Left kidney (tissue), 2 donors: ENCODE results near the gene XRCC5. TPM values are rescaled to one million over a fixed set of nuclear protein-coding genes. Genes with fewer than 3 reads are reported as not detected.

Source experiments
- DNase-seq: peaks from one replicate; pipeline ENCODE4 v3.0.0-alpha.2; 2013
- polyA plus RNA-seq: library from polyadenylated mRNA; unstranded; fragments of 120-200 nt; gene quantifications from one replicate; pipeline ENCODE4 v1.2.1, GENCODE V29; 2013; ENCODE audit not compliant: insufficient read length

XRCC5 gene
- polyA plus RNA-seq, 1 donor = 368 TPM

GRCh38 chr2:216224388-216224787 is 115.2 kb downstream of the XRCC5 start:
- DNase-seq = no peak

- DNase-seq = no peak
Measured at GRCh38 chr2:216229277-216229914, 120.2 kb downstream of the XRCC5 start.

- no peak for DNase-seq
Measured at GRCh38 chr2:216231867-216232266, 122.7 kb downstream of the XRCC5 start.

GRCh38 chr2:216232721-216233120 is 123.6 kb downstream of the XRCC5 start:
- no peak for DNase-seq

GRCh38 chr2:216233281-216233995 is 124.3 kb downstream of the XRCC5 start:
- no peak for DNase-seq

GRCh38 chr2:216234106-216234505 is 125.0 kb downstream of the XRCC5 start:
- no peak for DNase-seq

- DNase-seq = no peak
Measured at GRCh38 chr2:216235462-216235861, 126.3 kb downstream of the XRCC5 start.

- DNase-seq = no peak
Measured at GRCh38 chr2:216235896-216236295, 126.7 kb downstream of the XRCC5 start.

GRCh38 chr2:216236486-216236885 is 127.3 kb downstream of the XRCC5 start:
- DNase-seq = no peak

GRCh38 chr2:216242365-216242764 is 133.2 kb downstream of the XRCC5 start:
- DNase-seq = no peak

GRCh38 chr2:216243026-216243425 is 133.9 kb downstream of the XRCC5 start:
- no peak for DNase-seq

GRCh38 chr2:216245391-216245975 is 136.3 kb downstream of the XRCC5 start:
- DNase-seq = no peak

GRCh38 chr2:216246766-216247165 is 137.6 kb downstream of the XRCC5 start:
- DNase-seq = no peak

Other genes starting within 250 kb of the XRCC5 start
- gene MREG, start 95.8 kb upstream of the XRCC5 start, polyA plus RNA-seq = 25.4 TPM
- 46.0 TPM for gene PECR, start 27.5 kb upstream of the XRCC5 start, polyA plus RNA-seq
- 14.0 TPM for gene TMEM169, start 27.4 kb upstream of the XRCC5 start, polyA plus RNA-seq